ENCODE data around the gene TBCE.
A peak's percentile ranks its signal among the peaks of the same experiment; 100 is the strongest.
"Not testable (repeated sequence)": the region's sequence is repeated elsewhere in the genome, so short reads cannot be mapped to it uniquely, and the experiment has no call there.

Gene TBCE

GRCh38 chr1:235457856-235458255, 90.6 kb downstream of the TBCE start:
- not testable (repeated sequence) for DNase-seq

- DNase-seq: no peak
Measured at GRCh38 chr1:235460770-235461169, 93.5 kb downstream of the TBCE start.

GRCh38 chr1:235461954-235462353, 94.7 kb downstream of the TBCE start:
- DNase-seq: no peak

- DNase-seq: not testable (repeated sequence)
Measured at GRCh38 chr1:235462832-235463231, 95.6 kb downstream of the TBCE start.

- DNase-seq: no peak
Measured at GRCh38 chr1:235465066-235465465, 97.8 kb downstream of the TBCE start.

GRCh38 chr1:235468004-235468403, 100.8 kb downstream of the TBCE start:
- no peak for DNase-seq

- peak; percentile 48 for DNase-seq
Measured at GRCh38 chr1:235468970-235469369, 101.7 kb downstream of the TBCE start.

GRCh38 chr1:235469897-235470296, 102.7 kb downstream of the TBCE start:
- not testable (repeated sequence) for DNase-seq

- DNase-seq: no peak
Measured at GRCh38 chr1:235470741-235471439, 103.7 kb downstream of the TBCE start.

- no peak for DNase-seq
Measured at GRCh38 chr1:235473806-235474205, 106.6 kb downstream of the TBCE start.

- DNase-seq: no peak
Measured at GRCh38 chr1:235483090-235483489, 115.9 kb downstream of the TBCE start.

- no peak for DNase-seq
Measured at GRCh38 chr1:235485558-235485957, 118.3 kb downstream of the TBCE start.

- DNase-seq: no peak
Measured at GRCh38 chr1:235486321-235486720, 119.1 kb downstream of the TBCE start.

GRCh38 chr1:235491644-235492043, 124.4 kb downstream of the TBCE start:
- no peak for DNase-seq

GRCh38 chr1:235494531-235494930, 127.3 kb downstream of the TBCE start:
- DNase-seq: no peak

- no peak for DNase-seq
Measured at GRCh38 chr1:235495030-235495429, 127.8 kb downstream of the TBCE start.

- DNase-seq: no peak
Measured at GRCh38 chr1:235495551-235495950, 128.3 kb downstream of the TBCE start.

GRCh38 chr1:235500971-235501540, 133.8 kb downstream of the TBCE start:
- no peak for DNase-seq
